Panc1 (cell line): ENCODE results near the gene PPFIA3. TPM values are rescaled to one million over a fixed set of nuclear protein-coding genes. Genes with fewer than 3 reads are reported as not detected.

Experiments
- ATAC-seq: fragments of 200-7000 bp; cut with Tn5 transposase; 2 replicates; pipeline ENCODE4 v1.9.1; 2020; ENCODE audit warnings: mild to moderate bottlenecking, moderate library complexity
- BruUV-seq: library from RNA; stranded (reverse); fragments of 400-500 nt; replicated peaks from 2 replicates; lab custom pipeline; 2021; lab: Mats Ljungman, UMichigan
- CTCF ChIA-PET: fragments of 300-600 bp; sonication (Branson Sonifier 250); formaldehyde crosslinking; loops from one replicate; lab custom pipeline; 2022; ENCODE audit warnings: antibody characterized with exemption; lab: Charles Lee
- POLR2A ChIA-PET: fragments of 300-600 bp; sonication (Branson Sonifier 250); formaldehyde crosslinking; loops from one replicate; lab custom pipeline; 2022; ENCODE audit warnings: antibody characterized with exemption; lab: Charles Lee
- DNase-seq: peaks from one replicate; pipeline ENCODE4 v3.0.0-alpha.2; 2010; ENCODE audit warnings: low read depth, low spot score
- H3K27ac ChIP-seq: 2 replicates; pipeline ENCODE4 v1.5.1; 2011; ENCODE audit warnings: mild to moderate bottlenecking, low read length, inconsistent platforms
- H3K27me3 ChIP-seq: fragments of 200-500 bp; sonication (Bioruptor generic); 2 replicates; pipeline ENCODE4 v1.6.0; 2014; ENCODE audit warnings: low read length, inconsistent platforms; ENCODE audit not compliant: control insufficient read depth, insufficient read depth
- H3K36me3 ChIP-seq: fragments of 200-500 bp; sonication (Bioruptor generic); 2 replicates; pipeline ENCODE4 v1.5.1; 2014; ENCODE audit warnings: inconsistent platforms, mild to moderate bottlenecking, low read length, moderate library complexity; ENCODE audit not compliant: control insufficient read depth, insufficient read depth
- H3K4me1 ChIP-seq: 2 replicates; pipeline ENCODE4 v1.5.1; 2011; ENCODE audit warnings: inconsistent platforms, mild to moderate bottlenecking, low read length, moderate library complexity; ENCODE audit not compliant: control insufficient read depth, insufficient read depth
- H3K4me3 ChIP-seq, 2 experiments: 2 replicates each; pipeline ENCODE4 v1.5.1; 2011 to 2012; ENCODE audit warnings: low read depth in 2 of 2, low read length in 2 of 2, mild to moderate bottlenecking in 2 of 2, inconsistent platforms in 1 of 2, moderate library complexity in 1 of 2
- H3K9me3 ChIP-seq: fragments of 200-500 bp; sonication (Bioruptor generic); 2 replicates; pipeline ENCODE4 v1.5.1; 2014; ENCODE audit warnings: low read depth, mild to moderate bottlenecking, inconsistent platforms, low read length, moderate library complexity; ENCODE audit not compliant: control insufficient read depth, insufficient read depth
- CTCF ChIP-seq: fragments of 450-650 bp; IDR thresholded peaks from 2 replicates; pipeline ENCODE4 v1.5.1; 2017; ENCODE audit warnings: mild to moderate bottlenecking
- POLR2AphosphoS5 ChIP-seq: IDR thresholded peaks from 2 replicates; pipeline ENCODE4 v1.6.1; 2012; ENCODE audit warnings: mild to moderate bottlenecking, low read depth, low read length, moderate library complexity
- REST ChIP-seq, 2 experiments: IDR thresholded peaks; 2 replicates each; pipeline ENCODE4 v1.6.1; 2011 to 2012; ENCODE audit warnings: low read depth in 2 of 2, control low read depth in 1 of 2, low read length in 1 of 2, mild to moderate bottlenecking in 1 of 2, moderate library complexity in 1 of 2; ENCODE audit not compliant: insufficient read depth in 1 of 2
- SIN3A ChIP-seq: IDR thresholded peaks from 2 replicates; pipeline ENCODE4 v1.6.1; 2012; ENCODE audit warnings: low read depth, mild to moderate bottlenecking, low read length, moderate library complexity, borderline replicate concordance; ENCODE audit not compliant: insufficient read depth
- TCF7L2 ChIP-seq: IDR thresholded peaks from 2 replicates; pipeline ENCODE4 v1.6.1; 2011; ENCODE audit warnings: mild to moderate bottlenecking, low read depth, low read length, inconsistent platforms
- in situ Hi-C: cut with HindIII; loops from 2 replicates; pipeline ENCODE4 v1.10.0; 2016; ENCODE audit warnings: low sequenced_read_pairs, low pct_unique_long_range_greater_than_20kb
- intact Hi-C: fragments of 100-400 bp; cut with micrococcal nuclease; formaldehyde crosslinking; loops from one replicate; pipeline ENCODE4 v1.10.0; 2022; ENCODE audit not compliant: unreplicated experiment
- total RNA-seq: library from RNA; stranded (reverse); gene quantifications from one replicate; pipeline ENCODE4 v1.2.1, GENCODE V29; 2021; ENCODE audit not compliant: unreplicated experiment

PPFIA3 gene
- total RNA-seq, 1 experiment from 2014 or later, result 21.7 TPM

GRCh38 chr19:49127674-49128544 lies 8.6 kb downstream of the PPFIA3 start:
- in situ Hi-C loops (no loop called here), intact Hi-C loops (no loop called here)
- Histone ChIP-seq H3K4me3 (peak overlapping the region; percentile 39 to 67), H3K4me1 (0 out of 2 replicates have a peak, but pooled peaks cover 3% of the 10 kb centered on the region), H3K36me3 (no peaks in the 10 kb centered on the region), H3K9me3 (no peaks in the 10 kb centered on the region), H3K27ac (peak overlapping the region; percentile 48), H3K27me3 (no peaks in the 10 kb centered on the region)
- peak in 1 of 2 experiments; percentile 34; a peak in 1 of 4 replicates for TF ChIP-seq REST (IDR thresholded peaks at IDR 0.05; ENCODE audit: insufficient read depth in 1 of 2, low read depth in 2 of 2, low read length in 1 of 2)
- no peak for TF ChIP-seq POLR2AphosphoS5
- no peak for TF ChIP-seq CTCF
- 0 out of 2 replicates have a peak, but pooled peaks have one; percentile 24 for TF ChIP-seq SIN3A
- TF ChIP-seq TCF7L2, result no peak
- CTCF ChIA-PET, result interaction anchor here (0.6 to 1.0 kb wide), 6 partner anchors 14 to 301 kb away, joined by 3 to 10 read pairs (median 4); partner anchors contain the start of gene LIN7B
- BruUV-seq, result no TSS peak
- ATAC-seq (peak; percentile 95), DNase-seq (no peak)
- POLR2A ChIA-PET, result interaction anchor here (0.6 to 0.9 kb wide), 4 partner anchors 8 to 251 kb away, joined by 3 to 8 read pairs (median 4); partner anchors contain the start of gene RUVBL2

GRCh38 chr19:49128545-49129237 lies 9.3 kb downstream of the PPFIA3 start:
- peak overlapping the region; percentile 39 to 67 for H3K4me3 ChIP-seq
- ATAC-seq (no peak), DNase-seq (no peak)
- POLR2A ChIA-PET, result interaction anchor here (0.9 kb wide), 1 partner anchor 9 kb away, joined by 3 read pairs; no protein-coding TSS in a partner anchor
- 0 out of 2 replicates have a peak, but pooled peaks cover 3% of the 10 kb centered on the region for H3K4me1 ChIP-seq
- in situ Hi-C loops, result no loop called here
- CTCF ChIA-PET, result interaction anchor here (1.0 kb wide), 2 partner anchors 166 to 301 kb away, joined by 5 to 8 read pairs; no protein-coding TSS in a partner anchor
- no peaks in the 10 kb centered on the region for H3K27me3 ChIP-seq
- H3K9me3 ChIP-seq, result no peaks in the 10 kb centered on the region
- no TSS peak for BruUV-seq
- TF ChIP-seq POLR2AphosphoS5, result no peak
- no peak for TF ChIP-seq SIN3A
- TF ChIP-seq REST (IDR thresholded peaks at IDR 0.05; ENCODE audit: insufficient read depth in 1 of 2, low read depth in 2 of 2, low read length in 1 of 2), result no peak
- no peak for TF ChIP-seq TCF7L2
- TF ChIP-seq CTCF, result no peak
- no peaks in the 10 kb centered on the region for H3K36me3 ChIP-seq
- peak overlapping the region; percentile 82 for H3K27ac ChIP-seq
- intact Hi-C loops, result no loop called here
